ENCODE measurements around the gene GBE1.

GBE1 gene

DNA sequence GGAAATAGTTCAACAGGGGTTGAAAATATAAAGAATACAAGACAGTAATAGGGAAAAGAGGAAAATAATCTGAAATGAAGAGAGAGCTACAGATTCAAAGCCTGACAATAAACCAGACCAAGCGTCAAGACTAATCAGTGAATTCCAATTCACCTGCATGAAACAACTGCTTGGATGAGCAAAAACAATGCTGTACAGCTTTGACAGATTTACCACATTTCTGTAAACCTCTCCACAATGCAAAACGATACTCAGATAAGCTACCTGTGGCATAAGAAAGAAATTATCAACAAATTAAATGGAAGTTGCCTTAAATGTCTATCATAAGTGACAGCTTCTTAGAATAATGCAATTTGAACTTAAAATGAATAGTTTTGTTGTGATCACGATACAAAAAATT, 65.4 kb downstream of the GBE1 start:
- DNase-seq, result no peak

DNA sequence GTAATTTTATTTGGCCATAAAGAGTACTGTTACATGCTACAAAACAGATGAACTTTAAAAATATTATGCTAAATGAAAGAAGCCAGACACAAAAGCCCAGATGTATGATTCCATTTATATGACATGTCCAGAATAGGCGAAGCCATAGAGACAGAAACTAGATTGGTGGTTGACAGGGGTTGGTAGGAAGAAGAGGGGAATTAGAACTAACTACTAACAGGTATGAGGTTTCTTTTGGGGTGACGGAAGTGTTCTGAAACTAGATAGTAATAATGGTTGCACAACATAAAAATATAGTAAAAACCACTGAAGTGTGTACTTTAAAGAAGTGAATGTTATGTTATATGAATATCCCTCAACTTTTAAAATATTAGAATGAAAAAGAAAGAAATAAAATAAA, 66.1 kb downstream of the GBE1 start:
- DNase-seq, result no peak

DNA sequence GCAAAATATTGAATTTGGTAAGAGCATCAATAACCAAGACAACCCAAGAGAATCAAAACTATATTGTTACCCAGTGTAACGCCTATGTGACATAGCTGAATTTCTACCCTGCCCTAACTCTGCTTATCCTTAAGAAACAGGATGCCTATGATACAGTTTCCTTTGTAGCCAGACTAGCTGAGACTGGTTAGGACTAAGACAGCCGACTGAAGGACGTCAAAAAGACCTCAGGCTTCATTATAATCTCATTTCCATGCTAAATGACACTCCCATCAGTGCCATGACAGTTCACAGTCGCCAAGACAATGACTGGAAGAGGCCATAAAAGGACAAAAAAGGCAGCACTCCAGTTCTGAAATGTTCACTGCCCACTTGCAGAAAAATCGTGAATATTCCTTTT, 66.8 kb downstream of the GBE1 start:
- no peak for DNase-seq

DNA sequence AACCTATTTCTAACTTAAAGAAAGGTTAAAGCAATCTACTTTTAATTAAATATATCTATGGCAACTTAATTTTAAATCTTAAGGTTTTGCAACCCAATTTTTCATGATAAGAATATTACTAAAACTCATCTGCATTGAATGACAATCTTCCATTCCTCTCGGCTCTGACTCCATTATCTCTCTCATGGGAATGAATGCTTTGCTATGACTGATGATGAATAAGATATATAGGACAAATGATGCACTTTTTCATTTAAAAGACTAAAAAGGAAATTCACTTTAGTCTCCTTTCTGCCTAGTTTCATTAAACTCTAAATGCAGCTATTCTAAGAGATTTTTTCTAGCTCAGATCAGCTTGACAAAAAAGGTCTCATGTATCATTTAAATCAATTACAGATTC, 68.7 kb downstream of the GBE1 start:
- DNase-seq, result no peak

DNA sequence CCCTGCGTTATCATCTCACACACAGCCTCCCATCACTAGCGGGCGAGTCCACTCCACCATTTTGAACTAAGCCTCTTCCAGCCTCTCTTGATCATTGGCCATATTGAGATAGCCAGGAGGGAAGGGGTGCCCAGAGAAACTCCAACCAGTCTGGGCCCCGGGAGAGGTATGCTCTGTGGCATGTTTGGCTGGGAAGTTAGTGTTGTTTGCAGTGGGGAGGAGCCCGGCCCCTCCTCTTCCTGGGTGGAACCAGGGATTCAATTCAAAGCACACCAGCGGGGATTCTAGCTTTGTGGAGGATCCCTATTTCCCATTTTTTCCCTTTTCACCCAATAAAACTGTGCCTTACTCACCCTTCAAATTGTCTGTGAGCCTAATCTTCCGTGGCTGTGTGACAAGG, 71.8 kb downstream of the GBE1 start:
- no peak for DNase-seq

DNA sequence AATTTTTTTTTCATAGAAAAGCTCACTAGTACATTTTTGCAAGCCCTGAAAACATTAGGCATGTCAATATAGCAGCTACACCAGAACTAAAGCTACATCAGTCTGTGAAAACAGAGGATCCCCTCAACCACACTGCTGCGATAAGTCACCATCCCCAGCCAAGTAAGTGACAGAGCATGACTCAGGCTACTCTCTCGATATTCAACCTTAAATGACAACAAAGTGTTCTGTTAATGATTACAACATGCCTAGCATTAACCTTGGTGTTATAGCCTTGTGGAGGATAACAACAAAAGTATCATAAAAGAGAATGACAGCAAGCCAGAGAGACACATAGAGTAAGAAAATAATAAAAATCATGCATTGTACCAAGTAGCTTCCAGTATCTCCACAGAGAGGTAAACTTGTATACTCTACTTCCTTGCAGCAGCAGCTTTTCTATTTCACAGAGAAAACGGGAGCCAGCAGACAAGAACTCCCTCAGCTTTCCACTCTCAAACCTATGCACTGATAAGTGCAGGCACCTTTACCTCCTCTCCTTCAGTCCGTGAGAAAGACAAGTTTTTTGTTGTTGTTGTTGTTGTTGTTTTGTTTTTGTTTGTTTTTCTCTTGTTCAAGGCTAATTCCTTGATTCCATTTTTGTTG, 76.6 kb downstream of the GBE1 start:
- no peak for DNase-seq

DNA sequence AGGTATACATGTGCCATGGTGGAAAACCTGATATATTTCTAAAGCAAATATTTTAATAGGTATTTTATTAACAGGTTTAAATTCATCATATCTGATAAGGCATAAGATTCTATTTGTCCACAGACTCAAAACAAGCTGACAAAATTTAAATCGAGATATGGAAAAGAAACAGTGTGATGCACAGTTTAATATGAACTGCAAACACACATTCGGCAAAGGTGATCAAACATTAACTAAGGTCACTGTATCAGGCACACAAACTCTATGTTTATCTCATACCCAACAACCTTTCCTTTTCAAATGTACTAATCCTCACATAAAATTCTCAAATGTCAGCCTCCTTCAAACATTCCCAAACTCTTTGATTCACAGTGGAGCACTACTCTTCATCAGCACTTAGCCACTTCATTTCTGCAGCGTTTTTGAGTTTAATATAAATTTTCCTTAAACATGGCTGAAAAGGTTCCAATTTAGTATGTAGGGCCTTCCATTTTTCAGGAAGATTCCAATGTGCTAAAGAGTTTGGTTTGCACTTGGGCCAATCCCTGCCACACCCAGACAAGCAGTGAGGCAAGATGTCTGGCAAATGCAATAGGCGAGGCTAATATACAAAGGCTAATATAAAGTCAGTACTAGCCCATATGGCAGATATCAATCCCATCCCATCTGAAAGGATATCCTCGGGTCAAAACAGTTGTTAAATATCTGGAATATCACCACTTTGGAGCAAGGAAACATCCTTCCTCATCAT, 84.6 kb downstream of the GBE1 start:
- no peak for DNase-seq

DNA sequence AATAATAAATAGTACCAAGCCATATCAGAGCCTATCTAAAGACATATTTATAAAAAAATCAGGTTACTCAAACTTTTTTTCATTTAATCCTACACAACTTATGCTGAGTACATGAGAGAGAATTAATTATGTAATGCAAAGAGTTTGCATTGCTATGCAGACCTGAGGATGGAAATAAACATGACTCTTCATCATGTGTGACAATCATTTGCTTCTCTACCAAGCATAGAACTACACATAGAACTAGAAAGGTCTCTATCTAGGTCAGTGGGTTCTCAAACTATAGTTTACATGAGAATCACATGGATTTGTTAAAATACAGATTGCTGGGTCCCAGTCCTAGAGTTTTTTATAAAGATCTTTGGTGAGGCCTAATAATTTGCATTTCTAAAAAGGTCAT, 86.8 kb downstream of the GBE1 start:
- DNase-seq, result no peak

DNA sequence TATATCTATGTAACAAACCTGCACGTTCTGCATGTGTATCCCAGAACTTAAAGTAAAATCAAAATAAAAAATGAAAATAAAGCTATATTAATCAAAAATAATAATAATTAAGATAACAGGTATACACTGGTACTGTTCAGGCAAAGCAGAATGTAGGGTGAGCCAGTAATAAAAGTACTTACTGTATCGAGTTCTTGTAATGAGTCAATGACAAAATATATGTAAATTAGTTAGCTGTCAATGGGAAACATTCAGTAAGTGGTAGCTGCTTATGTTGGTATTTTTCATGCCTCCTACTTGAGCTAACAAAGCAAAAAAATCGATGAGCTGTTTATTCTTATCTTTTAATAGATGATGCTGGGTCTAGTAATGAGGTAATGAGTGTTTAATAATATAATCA, 93.2 kb downstream of the GBE1 start:
- DNase-seq, result no peak

DNA sequence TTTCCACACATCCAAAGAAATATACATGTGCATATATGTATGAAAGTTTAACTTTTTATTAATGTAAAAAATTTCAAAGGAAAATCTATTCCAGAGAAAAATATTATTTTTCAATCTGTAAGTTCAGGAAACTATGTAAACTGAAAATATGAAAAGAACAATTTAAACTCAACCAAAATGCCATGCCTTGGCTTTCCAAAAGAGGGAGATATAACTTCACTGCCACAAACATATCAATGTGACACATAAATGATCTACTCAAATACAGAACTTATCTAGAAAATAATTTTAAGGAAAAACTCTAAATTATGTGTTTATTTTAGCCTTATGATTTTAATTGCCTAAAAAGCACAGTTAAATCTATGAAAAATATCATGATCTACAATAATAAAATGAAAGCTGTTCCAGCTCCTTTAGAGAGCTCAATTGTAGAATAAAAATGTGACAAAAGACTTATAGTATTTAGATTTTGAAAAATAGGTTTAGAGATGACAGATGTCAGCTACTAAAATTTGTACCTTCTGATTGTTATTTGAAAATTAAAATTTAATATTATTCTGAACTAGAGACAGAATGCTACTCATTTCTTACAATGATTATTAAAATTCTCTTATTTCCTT, 94.8 kb downstream of the GBE1 start:
- no peak for DNase-seq

DNA sequence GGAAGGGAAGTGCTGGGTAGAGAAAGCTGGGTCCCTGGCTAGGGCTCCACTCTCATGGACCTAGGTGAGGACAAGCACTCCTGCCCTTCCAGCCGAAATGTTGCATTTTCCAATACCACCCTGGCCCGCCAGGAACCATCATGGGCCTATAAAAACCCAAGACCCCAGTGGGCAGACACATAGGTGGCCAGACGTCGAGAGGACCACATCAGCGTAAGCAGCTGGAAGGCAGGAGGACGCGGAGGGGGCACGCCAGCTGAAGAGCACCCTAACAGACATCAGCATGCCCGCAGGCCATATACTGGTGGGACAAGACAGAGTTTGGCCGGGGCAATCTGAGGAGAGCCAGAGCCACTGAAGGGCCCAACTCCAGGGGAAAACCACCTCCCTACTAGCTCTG, 98.3 kb downstream of the GBE1 start:
- DNase-seq, result no peak

DNA sequence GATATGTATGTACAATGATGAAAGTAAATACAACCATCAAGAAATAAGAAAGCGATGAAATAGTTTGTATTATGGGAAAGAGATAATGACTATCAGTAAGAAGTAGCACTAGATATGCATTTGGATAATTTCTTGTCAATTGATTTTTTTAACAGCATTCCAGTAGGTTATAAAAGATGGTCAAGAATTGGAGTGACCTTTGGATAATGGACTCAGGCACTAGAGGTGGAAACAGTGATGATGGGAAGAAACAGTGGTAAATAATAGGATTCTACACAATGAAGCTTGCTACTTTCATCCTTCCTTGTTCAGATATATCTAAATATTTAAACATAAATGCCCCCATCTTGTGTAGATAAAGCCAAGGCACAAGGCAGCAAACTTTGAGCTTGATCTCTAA, 101.4 kb downstream of the GBE1 start:
- no peak for DNase-seq

DNA sequence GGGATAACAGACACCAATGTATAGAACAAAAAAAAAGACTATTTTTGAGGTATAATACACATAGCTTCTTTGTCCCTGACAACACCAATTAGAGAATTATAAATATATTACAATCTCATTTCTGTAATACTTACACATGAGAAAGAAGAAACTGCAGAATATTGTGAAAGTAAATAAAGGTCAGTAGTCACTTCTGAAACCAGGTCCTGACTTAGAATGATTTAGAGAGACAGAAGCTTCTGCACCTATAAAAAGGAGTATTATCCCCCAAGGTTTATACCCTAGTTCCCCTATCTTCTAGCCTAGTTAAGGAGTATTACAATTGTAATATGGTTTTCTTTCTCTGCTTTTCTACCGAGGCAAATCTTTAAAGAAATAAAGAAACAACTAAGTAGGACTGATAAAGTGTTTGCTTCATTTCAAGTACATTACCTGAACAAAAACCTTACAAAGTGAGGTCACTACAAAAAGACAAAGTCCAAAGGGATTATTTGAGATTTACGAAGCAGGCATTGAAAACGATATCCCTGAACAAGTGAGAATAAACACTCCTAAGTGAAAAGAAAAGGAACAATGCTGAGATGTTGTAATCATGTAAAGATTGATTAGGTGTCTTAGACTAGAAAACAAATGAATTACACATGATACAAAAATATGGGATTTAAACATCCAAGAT, 103.0 kb downstream of the GBE1 start:
- no peak for DNase-seq

DNA sequence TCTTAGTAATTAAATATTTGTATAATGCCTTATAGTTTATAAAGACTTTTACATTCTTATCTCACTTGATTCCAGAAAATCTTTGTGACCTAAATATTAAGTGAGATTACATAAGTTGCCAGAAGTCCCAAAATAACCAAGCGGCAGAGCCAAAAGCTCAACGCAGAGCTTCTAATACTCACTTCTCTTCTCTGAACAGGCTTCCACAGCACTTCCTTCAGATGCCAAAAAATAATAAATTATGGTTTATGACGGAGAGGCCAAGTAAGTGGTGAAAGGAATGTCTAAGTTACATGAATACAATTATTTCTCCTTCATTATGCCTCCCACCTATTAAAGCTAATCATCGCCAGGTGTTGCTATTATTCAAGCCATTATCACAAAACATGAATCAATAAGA, 110.3 kb downstream of the GBE1 start:
- no peak for DNase-seq

DNA sequence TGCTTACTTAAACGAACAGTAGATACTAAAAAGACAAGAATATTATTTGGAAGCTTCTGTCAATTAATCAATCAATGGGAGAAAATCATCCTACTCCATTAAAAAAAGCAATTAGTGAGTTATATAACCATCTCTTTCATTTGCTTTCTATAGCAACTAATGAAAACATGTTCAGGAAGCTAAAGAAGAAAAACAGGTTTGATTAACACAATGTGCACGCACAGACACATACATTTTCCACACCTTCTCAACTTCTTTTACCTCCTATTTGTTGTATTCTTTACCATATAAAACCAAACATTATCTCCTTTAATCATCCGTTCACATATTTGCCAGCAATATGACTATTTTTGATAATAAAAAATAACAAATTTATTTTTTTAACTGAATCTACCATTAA, 111.3 kb downstream of the GBE1 start:
- no peak for DNase-seq

DNA sequence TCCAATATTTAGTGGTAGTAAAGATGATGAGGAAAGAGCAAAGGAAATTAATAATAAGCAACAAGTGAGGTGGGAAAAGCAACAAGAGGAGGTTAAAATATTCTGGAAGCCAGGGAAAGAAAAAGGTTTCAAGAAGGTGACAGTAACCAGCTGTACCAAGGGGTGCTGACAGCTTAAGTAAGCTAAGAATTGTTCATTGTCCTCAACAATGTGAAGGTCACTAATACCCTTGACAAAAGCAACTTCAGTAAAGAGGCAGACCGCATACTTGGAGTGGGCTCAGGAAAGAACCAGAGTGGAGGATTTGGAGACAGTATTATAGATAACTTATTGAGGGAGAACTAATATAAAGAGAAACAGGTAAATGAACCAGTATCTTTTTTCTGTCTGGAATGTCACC, 116.2 kb downstream of the GBE1 start:
- no peak for DNase-seq

DNA sequence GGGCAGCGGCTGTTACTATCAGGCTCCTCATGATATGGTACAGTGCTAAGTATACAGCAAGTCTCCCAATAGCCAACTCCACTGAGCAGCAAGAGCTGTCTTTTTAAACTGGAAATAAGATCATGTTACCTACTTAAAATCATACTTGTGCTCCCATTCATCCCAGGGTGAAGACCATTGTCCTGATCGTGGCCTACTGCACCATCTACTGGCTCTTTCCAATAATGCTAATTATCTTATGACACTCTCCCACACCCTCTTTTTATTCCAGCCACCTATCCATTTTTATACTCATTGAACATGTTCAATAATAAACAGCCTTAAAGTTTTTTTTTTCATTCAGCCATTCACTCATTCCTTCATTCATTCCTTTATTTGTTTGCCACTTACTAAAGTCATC, 117.7 kb downstream of the GBE1 start:
- no peak for DNase-seq

DNA sequence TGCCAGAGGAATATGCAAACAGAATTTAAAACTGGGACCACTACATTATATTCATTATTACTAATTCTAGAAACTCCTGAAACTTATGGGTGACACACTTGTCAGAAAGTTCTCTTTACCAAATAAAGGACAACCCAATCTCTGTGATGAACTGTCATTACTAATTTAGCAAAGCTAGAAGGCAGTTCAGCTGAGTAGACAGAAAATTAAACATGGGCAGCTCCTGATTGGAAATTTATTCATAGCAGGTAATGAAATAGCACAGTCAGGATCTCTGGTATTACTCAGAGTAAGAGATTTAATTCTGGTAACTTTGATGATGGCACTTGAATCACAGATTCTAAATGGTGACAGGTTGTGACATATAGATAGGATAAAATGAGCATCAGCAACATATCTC, 123.0 kb downstream of the GBE1 start:
- DNase-seq, result no peak

DNA sequence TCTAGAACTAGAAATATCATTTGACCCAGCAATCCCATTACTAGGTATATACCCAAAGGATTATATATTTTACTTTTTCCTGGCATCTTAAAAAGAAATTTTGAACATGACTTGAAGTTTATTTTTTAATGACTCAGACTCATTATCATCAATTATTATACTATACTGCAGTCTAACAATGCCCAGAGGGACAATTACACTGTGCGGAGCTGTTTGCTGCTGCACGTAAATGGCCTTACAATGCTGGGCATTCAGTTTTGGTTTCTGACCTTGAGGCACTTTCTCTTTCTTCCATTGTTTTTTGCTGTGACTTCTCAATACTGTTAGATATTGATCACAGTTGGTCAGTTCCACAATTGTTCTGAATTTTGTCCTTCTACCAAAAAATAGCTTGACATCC, 128.8 kb downstream of the GBE1 start:
- no peak for DNase-seq

DNA sequence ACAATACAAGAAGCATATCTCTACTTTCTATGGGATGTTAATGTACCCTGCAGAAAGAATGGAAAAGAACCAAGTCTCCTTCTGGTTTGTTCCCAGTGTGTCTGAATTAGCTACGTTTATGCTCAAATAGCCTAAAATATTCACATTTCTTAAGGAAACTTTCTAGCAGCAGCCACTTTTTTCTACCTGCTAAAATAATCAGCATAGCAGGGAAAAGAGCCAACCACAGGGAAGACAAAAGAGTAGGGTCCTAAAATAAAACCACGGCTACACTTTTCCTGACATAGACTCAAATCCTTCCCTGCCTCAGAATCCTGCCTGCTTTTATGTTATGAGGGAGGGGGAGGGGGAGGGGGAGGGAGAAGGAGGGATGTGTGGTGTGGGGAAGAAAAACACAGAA, 136.7 kb downstream of the GBE1 start:
- no peak for DNase-seq

DNA sequence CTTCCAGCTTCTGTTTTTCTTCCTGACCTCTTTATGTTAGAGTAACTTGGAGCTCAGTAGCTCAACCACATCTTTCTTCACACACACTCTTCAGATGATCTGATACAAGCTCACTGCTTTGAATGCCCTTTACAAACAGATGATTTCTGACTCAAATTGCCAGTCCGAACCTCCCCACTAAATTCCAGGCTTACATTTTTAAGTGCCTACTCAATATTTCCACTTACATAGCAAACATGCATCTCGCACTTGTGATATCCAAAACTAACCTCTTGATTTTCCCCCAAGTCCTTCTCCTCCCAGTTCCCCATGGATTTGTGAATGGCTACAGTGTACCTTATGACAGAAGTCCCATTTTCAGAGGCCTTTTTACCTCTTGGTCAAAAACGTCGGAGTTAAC, 139.1 kb downstream of the GBE1 start:
- DNase-seq, result no peak

DNA sequence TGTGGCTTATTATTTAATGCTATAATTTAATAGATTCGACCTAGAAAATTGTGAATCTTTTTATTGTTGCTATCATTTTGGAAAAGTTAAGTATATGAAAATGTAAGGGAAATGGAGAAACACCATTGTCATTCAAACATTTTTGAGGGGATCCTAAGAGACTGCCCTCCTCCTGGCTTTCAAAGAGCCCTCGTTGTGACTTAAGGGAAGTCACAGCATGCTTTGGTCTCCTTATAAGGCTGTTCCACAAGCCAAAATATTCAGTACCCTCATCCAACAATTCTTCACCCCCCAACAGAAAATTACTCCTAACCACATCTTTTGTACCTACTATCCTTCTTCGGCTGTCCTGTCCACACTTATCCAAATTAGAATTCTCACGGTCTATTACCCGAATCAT, 140.2 kb downstream of the GBE1 start:
- no peak for DNase-seq

DNA sequence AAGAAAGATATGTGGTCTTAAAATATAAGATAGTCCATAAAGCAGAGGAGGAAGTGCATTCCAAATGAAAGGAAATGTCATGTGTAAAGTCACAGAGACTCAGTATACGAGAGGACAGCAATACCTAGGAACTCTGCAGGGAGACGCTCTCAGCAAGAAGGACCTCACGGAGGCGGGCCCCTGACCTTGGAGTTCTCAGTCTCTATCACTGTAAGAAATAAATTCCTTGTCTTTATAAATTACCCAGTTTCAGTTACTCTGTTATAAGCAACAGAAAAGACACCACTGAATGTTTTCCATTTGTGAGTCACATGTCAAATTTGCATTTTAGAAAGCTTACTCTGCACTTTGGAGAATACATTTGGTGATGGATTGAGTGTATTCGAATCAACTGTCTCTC, 140.6 kb downstream of the GBE1 start:
- no peak for DNase-seq

DNA sequence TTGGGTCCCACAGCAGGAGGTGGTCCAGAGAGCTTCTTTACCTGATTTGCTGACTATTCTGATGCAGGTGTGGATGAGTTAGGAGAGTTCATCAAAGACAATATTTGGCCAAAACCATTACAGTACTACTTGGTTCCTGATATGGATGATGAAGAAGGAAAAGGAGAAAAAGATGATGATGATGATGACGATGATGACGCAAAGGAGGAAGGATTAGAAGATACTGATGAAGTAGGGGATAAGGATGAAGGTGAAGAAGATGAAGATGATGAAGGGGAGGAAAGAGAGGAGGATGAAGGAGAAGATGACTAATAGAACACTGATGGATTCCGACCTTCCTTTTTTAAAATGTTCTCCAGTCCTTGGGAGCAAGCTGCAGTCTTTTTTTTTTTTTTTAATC, 148.7 kb downstream of the GBE1 start:
- DNase-seq, result no peak

Measured in activated naive CD4-positive, alpha-beta T cell treated with anti-CD3 and anti-CD28 coated beads, Interleukin-2, amount 50 U/mL, for 16 hours (primary cell).